T-cell (primary cell): ENCODE data around the gene ZNF804A. TPM values are rescaled to one million over a fixed set of nuclear protein-coding genes. Genes with fewer than 3 reads are reported as not detected.
"Not testable (repeated sequence)": the region's sequence is repeated elsewhere in the genome, so short reads cannot be mapped to it uniquely, and the experiment has no call there.

Experiments used
- ATAC-seq, 4 experiments: fragments of 200-7000 bp in 3 of 4; fragments of 150-1000 bp in 1 of 4; cut with Tn5 transposase; replicated peaks in 1 of 4; 1 replicate in 3 of 4; 2 replicates in 1 of 4; pipeline ENCODE4 v1.10.0; 2021; ENCODE audit warnings: moderate library complexity in 3 of 4, mild to moderate bottlenecking in 2 of 4, moderate number of reproducible peaks in 1 of 4
- CTCF ChIA-PET, 2 donors: fragments of 300-600 bp; sonication (Branson Sonifier 250); formaldehyde crosslinking; loops; one replicate each; lab custom pipeline; 2022; ENCODE audit warnings: antibody characterized with exemption in 2 of 2; lab: Charles Lee
- POLR2A ChIA-PET, 2 donors: fragments of 300-600 bp; sonication (Branson Sonifier 250); formaldehyde crosslinking; loops; one replicate each; lab custom pipeline; 2022; ENCODE audit warnings: antibody characterized with exemption in 2 of 2; lab: Charles Lee
- DNase-seq, 35 experiments: peaks; one replicate each; pipeline versions ENCODE4 v3.0.0 to v3.0.0-alpha.2; 2013 to 2023
- H3K27ac ChIP-seq: one replicate; pipeline ENCODE4 v1.5.1; 2013; ENCODE audit warnings: low read length
- H3K27me3 ChIP-seq, 2 experiments: replicated peaks in 1 of 2; 1 replicate in 1 of 2; 2 replicates in 1 of 2; pipeline versions ENCODE4 v1.6.1 to v1.7.0; 2013; ENCODE audit warnings: low read length in 1 of 2, mixed read lengths in 1 of 2; ENCODE audit not compliant: control insufficient read depth in 2 of 2, insufficient read depth in 2 of 2; ENCODE audit errors: extremely low read depth in 1 of 2
- H3K36me3 ChIP-seq, 2 donors: 1 replicate in 1 of 2; 2 replicates in 1 of 2; pipeline versions ENCODE4 v1.6.1 to v1.7.0; 2013; ENCODE audit warnings: low read length in 1 of 2; ENCODE audit not compliant: control insufficient read depth in 2 of 2, insufficient read depth in 1 of 2; ENCODE audit errors: extremely low read depth in 1 of 2
- H3K4me1 ChIP-seq, 2 experiments: 1 replicate in 1 of 2; 2 replicates in 1 of 2; pipeline versions ENCODE4 v1.6.1 to v1.7.0; 2013; ENCODE audit warnings: low read length in 2 of 2, mixed read lengths in 1 of 2; ENCODE audit not compliant: insufficient read depth in 2 of 2, control insufficient read depth in 1 of 2; ENCODE audit errors: extremely low read depth in 1 of 2
- H3K4me3 ChIP-seq, 2 donors: 1 replicate in 1 of 2; 2 replicates in 1 of 2; pipeline versions ENCODE4 v1.5.1 to v1.7.0; 2013; ENCODE audit warnings: mild to moderate bottlenecking in 2 of 2, low read length in 1 of 2, moderate library complexity in 1 of 2; ENCODE audit not compliant: control insufficient read depth in 1 of 2; ENCODE audit errors: extremely low read depth in 1 of 2
- H3K9me3 ChIP-seq: 2 replicates; pipeline ENCODE4 v1.7.0; 2013
- H3K27ac Mint-ChIP-seq, 2 donors: one replicate each; pipeline ENCODE4 v1.8.0; 2020 to 2021; ENCODE audit warnings: mild to moderate bottlenecking in 2 of 2, mixed read lengths in 2 of 2
- H3K27me3 Mint-ChIP-seq, 2 donors: one replicate each; pipeline ENCODE4 v1.8.0; 2021 to 2022; ENCODE audit warnings: mixed read lengths in 2 of 2
- H3K36me3 Mint-ChIP-seq: one replicate; pipeline ENCODE4 v1.8.0; 2021; ENCODE audit warnings: mixed read lengths
- H3K4me1 Mint-ChIP-seq, 3 donors: one replicate each; pipeline ENCODE4 v1.8.0; 2020 to 2022; ENCODE audit warnings: mixed read lengths in 3 of 3, mild to moderate bottlenecking in 1 of 3
- H3K4me3 Mint-ChIP-seq, 3 donors: one replicate each; pipeline ENCODE4 v1.8.0; 2020 to 2022; ENCODE audit warnings: mild to moderate bottlenecking in 3 of 3, mixed read lengths in 3 of 3, moderate library complexity in 3 of 3
- H3K9me3 Mint-ChIP-seq, 3 donors: one replicate each; pipeline ENCODE4 v1.8.0; 2020 to 2022; ENCODE audit warnings: mixed read lengths in 3 of 3
- WGBS: methylation state at CpG from one replicate; pipeline ENCODE4 v1.1.5; 2013; ENCODE audit warnings: missing lambda C conversion rate; ENCODE audit not compliant: insufficient coverage; 5-methylcytosine and 5-hydroxymethylcytosine counted together
- total RNA-seq, 35 experiments: library from RNA in 6 of 35; stranded (reverse) in 6 of 35; fragments of 120-200 nt in 1 of 35; gene quantifications; one replicate each; pipeline versions ENCODE4 v1.2.1 to v1.2.4 and lab custom pipeline; 2013 to 2026

Gene ZNF804A
- total RNA-seq, 5 donors from 2014 or later (not counting 1 experiment from before 2014, with no cell fraction given): 0.06 to 0.13 (median 0.06) TPM; not detected in 2

DNA sequence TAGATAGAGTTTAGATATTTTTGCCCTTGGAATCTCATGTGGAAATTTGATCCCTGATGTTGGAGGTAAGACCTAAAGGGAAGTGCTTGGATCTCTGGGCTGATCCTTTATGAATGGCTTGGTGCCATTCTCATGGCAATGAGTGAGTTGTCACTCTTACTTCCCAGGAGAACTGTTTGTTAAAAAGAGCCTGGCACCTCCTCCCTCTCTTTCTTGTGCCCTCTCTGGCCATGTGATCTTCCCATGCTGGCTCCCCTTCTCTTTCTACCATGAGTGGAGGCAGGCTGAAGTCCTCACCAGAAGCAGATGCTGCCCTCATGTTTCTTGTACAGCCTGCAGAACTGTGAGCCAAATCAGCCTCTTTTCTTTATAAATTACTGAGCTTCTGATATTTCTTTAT, 276.9 kb downstream of the ZNF804A start:
- H3K9me3 ChIP-seq: peaks cover 2% of the 10 kb centered on the region
- CTCF ChIA-PET: no interaction called here
- H3K27me3 Mint-ChIP-seq: no peaks in the 10 kb centered on the region
- POLR2A ChIA-PET: no interaction called here
- H3K27ac ChIP-seq: no peak overlapping the region
- H3K27ac Mint-ChIP-seq: no peak overlapping the region
- no peaks in the 10 kb centered on the region for H3K36me3 Mint-ChIP-seq
- H3K4me3 Mint-ChIP-seq: no peak overlapping the region
- no peaks in the 10 kb centered on the region for H3K27me3 ChIP-seq
- no peak overlapping the region for H3K4me3 ChIP-seq
- no peaks in the 10 kb centered on the region for H3K4me1 Mint-ChIP-seq
- H3K9me3 Mint-ChIP-seq: peaks cover 3 to 7% (median 5%) of the 10 kb centered on the region in 3 donors
- no peak for ATAC-seq
- no peaks in the 10 kb centered on the region for H3K4me1 ChIP-seq
- H3K36me3 ChIP-seq: no peaks in the 10 kb centered on the region
- no peak for DNase-seq

DNA sequence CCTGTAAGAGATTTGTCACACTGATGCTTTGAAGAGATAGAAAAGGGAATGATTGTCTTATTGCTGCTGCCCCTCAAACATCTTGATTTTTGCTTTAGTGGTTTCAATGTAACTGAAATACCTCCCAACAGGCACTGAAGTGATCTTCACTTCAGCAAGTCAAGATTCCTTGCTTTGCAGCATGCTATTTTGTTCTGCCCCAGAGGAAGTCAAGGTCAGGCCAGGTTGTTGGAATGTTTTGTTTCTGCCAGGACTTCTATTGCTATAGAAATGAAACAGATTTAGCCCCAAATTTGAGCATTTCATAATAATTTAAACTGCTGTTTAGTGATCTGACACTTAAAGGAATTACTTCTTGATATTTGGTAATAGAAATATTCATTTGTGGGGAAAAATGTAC, 277.6 kb downstream of the ZNF804A start:
- H3K4me3 Mint-ChIP-seq: no peak overlapping the region
- H3K27me3 Mint-ChIP-seq: no peaks in the 10 kb centered on the region
- H3K9me3 ChIP-seq: peaks cover 2% of the 10 kb centered on the region
- H3K36me3 ChIP-seq: no peaks in the 10 kb centered on the region
- no peak overlapping the region for H3K27ac ChIP-seq
- H3K4me1 Mint-ChIP-seq: no peaks in the 10 kb centered on the region
- H3K27me3 ChIP-seq: no peaks in the 10 kb centered on the region
- H3K4me3 ChIP-seq: no peak overlapping the region
- POLR2A ChIA-PET: no interaction called here
- DNase-seq: no peak
- H3K27ac Mint-ChIP-seq: no peak overlapping the region
- CTCF ChIA-PET: interaction anchor here in 1 of 2 donors (0.6 kb wide), 1 partner anchor 20 kb away, joined by 3 read pairs; no protein-coding TSS in a partner anchor
- H3K4me1 ChIP-seq: no peaks in the 10 kb centered on the region
- no peak for ATAC-seq
- H3K36me3 Mint-ChIP-seq: no peaks in the 10 kb centered on the region
- peaks cover 3 to 7% (median 5%) of the 10 kb centered on the region in 3 donors for H3K9me3 Mint-ChIP-seq

DNA sequence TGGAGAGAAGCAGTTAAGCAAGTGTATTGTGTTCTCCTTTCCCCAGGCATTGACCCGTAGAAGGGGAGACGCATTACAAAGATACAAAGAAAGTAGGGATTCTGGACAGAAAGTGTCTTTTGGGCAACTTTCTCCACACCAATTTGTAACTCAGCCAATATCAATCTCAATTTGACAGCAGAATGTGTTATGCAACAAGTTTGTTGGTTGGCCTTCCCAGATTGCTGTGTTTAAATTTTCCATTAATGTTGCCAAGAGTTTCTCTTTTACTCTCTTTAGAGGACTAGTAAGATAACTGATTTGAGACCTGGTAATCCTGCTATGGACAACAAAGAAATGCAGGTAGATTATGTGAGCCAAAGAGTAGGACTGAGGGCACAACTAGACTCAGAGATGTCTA, 279.6 kb downstream of the ZNF804A start:
- Histone ChIP-seq H3K36me3 (no peaks in the 10 kb centered on the region), H3K27me3 (no peaks in the 10 kb centered on the region), H3K9me3 (peaks cover 2% of the 10 kb centered on the region), H3K27ac (no peak overlapping the region), H3K4me3 (no peak overlapping the region), H3K4me1 (no peaks in the 10 kb centered on the region)
- CTCF ChIA-PET: no interaction called here
- peaks cover 5 to 19% (median 8%) of the 10 kb centered on the region in 3 donors for H3K9me3 Mint-ChIP-seq
- H3K4me3 Mint-ChIP-seq: no peak overlapping the region
- no peak for DNase-seq
- WGBS: no CpG with 5 or more reads among the region's 2 CpGs
- no peak overlapping the region for H3K27ac Mint-ChIP-seq
- H3K27me3 Mint-ChIP-seq: no peaks in the 10 kb centered on the region
- POLR2A ChIA-PET: no interaction called here
- no peak for ATAC-seq
- H3K4me1 Mint-ChIP-seq: no peaks in the 10 kb centered on the region
- H3K36me3 Mint-ChIP-seq: no peaks in the 10 kb centered on the region

- Mint-ChIP-seq H3K36me3 (no peaks in the 10 kb centered on the region), H3K4me3 (no peak overlapping the region), H3K4me1 (no peaks in the 10 kb centered on the region), H3K27me3 (no peaks in the 10 kb centered on the region), H3K9me3 (peaks cover 8 to 22% (median 11%) of the 10 kb centered on the region in 3 donors), H3K27ac (no peak overlapping the region)
- Histone ChIP-seq H3K27ac (no peak overlapping the region), H3K36me3 (no peaks in the 10 kb centered on the region), H3K4me1 (no peaks in the 10 kb centered on the region), H3K27me3 (no peaks in the 10 kb centered on the region), H3K4me3 (no peak overlapping the region), H3K9me3 (peaks cover 2% of the 10 kb centered on the region)
- no peak for DNase-seq
- POLR2A ChIA-PET: no interaction called here
- CTCF ChIA-PET: no interaction called here
- no peak for ATAC-seq
- WGBS: no CpG with 5 or more reads among the region's 1 CpG
These were observed 281.3 kb downstream of the ZNF804A start for GRCh38 chr2:184879671-184880070.

DNA sequence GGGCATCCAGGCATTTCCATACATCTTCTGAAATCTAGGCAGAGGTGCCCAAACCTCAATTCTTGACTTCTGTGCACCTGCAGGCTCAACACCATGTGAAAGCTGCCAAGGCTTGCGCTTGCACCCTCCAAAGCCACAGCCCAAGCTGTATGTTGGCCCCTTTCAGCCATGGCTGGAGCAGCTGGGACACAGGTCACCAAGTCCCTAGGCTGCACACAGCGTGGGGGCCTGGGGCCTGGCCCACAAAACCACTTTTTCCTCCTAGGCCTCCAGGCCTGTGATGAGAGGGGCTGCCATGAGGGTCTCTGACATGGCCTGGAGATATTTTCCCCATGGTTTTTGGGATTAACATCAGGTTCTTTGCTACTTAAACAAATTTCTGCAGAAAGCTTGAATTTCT, 288.3 kb downstream of the ZNF804A start:
- H3K9me3 ChIP-seq, H3K4me1 ChIP-seq, H3K27ac ChIP-seq, H3K27me3 Mint-ChIP-seq, H3K27me3 ChIP-seq, H3K4me3 ChIP-seq, CTCF ChIA-PET, H3K4me3 Mint-ChIP-seq, H3K4me1 Mint-ChIP-seq, H3K36me3 ChIP-seq, ATAC-seq, POLR2A ChIA-PET, H3K27ac Mint-ChIP-seq, DNase-seq, H3K36me3 Mint-ChIP-seq: not testable (repeated sequence)
- H3K9me3 Mint-ChIP-seq: peaks cover 13 to 31% (median 29%) of the 10 kb centered on the region in 3 donors
- WGBS: 85% methylated on average over 1 of the region's 2 CpGs

- no peaks in the 10 kb centered on the region for H3K36me3 Mint-ChIP-seq
- no peaks in the 10 kb centered on the region for H3K27me3 ChIP-seq
- H3K4me3 ChIP-seq: no peak overlapping the region
- ATAC-seq: no peak
- H3K27ac ChIP-seq: no peak overlapping the region
- H3K9me3 ChIP-seq: no peaks in the 10 kb centered on the region
- no peaks in the 10 kb centered on the region for H3K4me1 Mint-ChIP-seq
- DNase-seq: no peak
- peaks cover 8 to 16% (median 14%) of the 10 kb centered on the region in 3 donors for H3K9me3 Mint-ChIP-seq
- no peak overlapping the region for H3K27ac Mint-ChIP-seq
- no peaks in the 10 kb centered on the region for H3K4me1 ChIP-seq
- H3K4me3 Mint-ChIP-seq: no peak overlapping the region
- no peaks in the 10 kb centered on the region for H3K36me3 ChIP-seq
- no peaks in the 10 kb centered on the region for H3K27me3 Mint-ChIP-seq
- ChIA-PET CTCF (no interaction called here), POLR2A (no interaction called here)
These were observed 292.0 kb downstream of the ZNF804A start for GRCh38 chr2:184890311-184890710.

DNA sequence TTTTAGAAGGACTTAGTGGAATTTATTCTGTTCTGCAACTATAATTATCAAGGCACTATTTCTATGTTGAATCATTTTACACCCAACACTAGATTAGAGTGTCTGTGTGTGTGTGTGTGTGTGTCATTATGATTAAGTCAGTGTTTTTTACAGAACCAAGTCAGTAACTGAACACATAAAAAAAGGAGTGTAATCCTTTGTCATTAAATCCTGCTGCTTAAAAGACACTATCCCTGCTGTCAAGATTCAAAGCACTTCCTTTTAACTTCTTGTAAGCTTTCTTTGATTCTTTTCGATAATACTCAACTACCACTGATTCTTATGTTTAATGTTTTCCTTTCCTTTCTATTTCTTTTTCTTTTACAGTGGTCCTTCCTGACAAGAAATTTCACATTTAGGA, 306.7 kb downstream of the ZNF804A start:
- ChIA-PET POLR2A (no interaction called here), CTCF (no interaction called here)
- no peaks in the 10 kb centered on the region for H3K36me3 ChIP-seq
- H3K4me1 ChIP-seq: no peaks in the 10 kb centered on the region
- no peak overlapping the region for H3K4me3 ChIP-seq
- no peak overlapping the region for H3K27ac Mint-ChIP-seq
- H3K27me3 ChIP-seq: no peaks in the 10 kb centered on the region
- DNase-seq (no peak), ATAC-seq (no peak)
- no peak overlapping the region for H3K4me3 Mint-ChIP-seq
- H3K36me3 Mint-ChIP-seq: no peaks in the 10 kb centered on the region
- no peaks in the 10 kb centered on the region for H3K4me1 Mint-ChIP-seq
- H3K27me3 Mint-ChIP-seq: no peaks in the 10 kb centered on the region
- no CpG with 5 or more reads among the region's 1 CpG for WGBS
- H3K9me3 ChIP-seq: peaks cover 2% of the 10 kb centered on the region
- no peak overlapping the region for H3K27ac ChIP-seq
- peaks cover 4 to 8% (median 7%) of the 10 kb centered on the region in 3 donors for H3K9me3 Mint-ChIP-seq
